DMS153 (cell line): ENCODE data around the gene DPPA5.
"Not testable (repeated sequence)": the region's sequence is repeated elsewhere in the genome, so short reads cannot be mapped to it uniquely, and the experiment has no call there.

Experiments used
- DNase-seq: peaks from one replicate; lab custom pipeline; 2025; lab: John Stamatoyannopoulos, UW

DPPA5 gene

GRCh38 chr6:73364121-73364520 lies 10.0 kb upstream of the DPPA5 start:
- no peak for DNase-seq

- DNase-seq, result no peak
Measured at GRCh38 chr6:73363537-73363875, 9.4 kb upstream of the DPPA5 start.

GRCh38 chr6:73362869-73363536 lies 8.9 kb upstream of the DPPA5 start:
- no peak for DNase-seq

GRCh38 chr6:73362358-73362757 lies 8.3 kb upstream of the DPPA5 start, which contains the start of gene KHDC3L:
TSS of gene KHDC3L (plus strand) at chr6:73362658. CDS start at chr6:73362730, 72 bp downstream.
- DNase-seq, result no peak

GRCh38 chr6:73349311-73349710 lies 4.8 kb downstream of the DPPA5 start:
- DNase-seq, result no peak

- no peak for DNase-seq
Measured at GRCh38 chr6:73348550-73349204, 5.4 kb downstream of the DPPA5 start.

- DNase-seq, result no peak
Measured at GRCh38 chr6:73343164-73343563, 10.9 kb downstream of the DPPA5 start.

GRCh38 chr6:73342174-73342573 lies 11.9 kb downstream of the DPPA5 start:
- DNase-seq, result no peak

GRCh38 chr6:73341335-73341734 lies 12.7 kb downstream of the DPPA5 start:
- DNase-seq, result no peak

GRCh38 chr6:73340048-73340447 lies 14.0 kb downstream of the DPPA5 start:
- DNase-seq, result no peak

- no peak for DNase-seq
Measured at GRCh38 chr6:73339340-73339739, 14.7 kb downstream of the DPPA5 start.

- DNase-seq, result no peak
Measured at GRCh38 chr6:73329201-73329600, 24.9 kb downstream of the DPPA5 start.

GRCh38 chr6:73328790-73329189 lies 25.3 kb downstream of the DPPA5 start:
- DNase-seq, result no peak

GRCh38 chr6:73325656-73326055 lies 28.4 kb downstream of the DPPA5 start:
- DNase-seq, result no peak

GRCh38 chr6:73323323-73323722 lies 30.8 kb downstream of the DPPA5 start:
- DNase-seq, result no peak

GRCh38 chr6:73314577-73315492 lies 39.2 kb downstream of the DPPA5 start:
- DNase-seq, result no peak

- DNase-seq, result not testable (repeated sequence)
Measured at GRCh38 chr6:73310503-73310845, 43.6 kb downstream of the DPPA5 start.

- peak; percentile 72 for DNase-seq
Measured at GRCh38 chr6:73309785-73310502, 44.1 kb downstream of the DPPA5 start.

- no peak for DNase-seq
Measured at GRCh38 chr6:73309535-73309784, 44.6 kb downstream of the DPPA5 start.

- no peak for DNase-seq
Measured at GRCh38 chr6:73308712-73309534, 45.2 kb downstream of the DPPA5 start.

GRCh38 chr6:73303773-73304172 lies 50.3 kb downstream of the DPPA5 start:
- DNase-seq, result not testable (repeated sequence)
